GM23338 (cell line): ENCODE data around the gene ORM1.

ENCODE experiments used
- EZH2 ChIP-seq: fragments of 200-600 bp; sonication (generic); IDR thresholded peaks from one replicate; pipeline ENCODE4 v1.8.0; 2017; ENCODE audit warnings: antibody characterized with exemption, mild to moderate bottlenecking, low read depth; ENCODE audit not compliant: unreplicated experiment
- EZH2phosphoT487 ChIP-seq: fragments of 200-600 bp; sonication (generic); IDR thresholded peaks from one replicate; pipeline ENCODE4 v1.8.1; 2018; ENCODE audit warnings: antibody characterized with exemption; ENCODE audit not compliant: unreplicated experiment
- JUNB ChIP-seq: IDR thresholded peaks from one replicate; pipeline ENCODE4 v1.6.1; 2016; ENCODE audit warnings: antibody characterized with exemption; ENCODE audit not compliant: unreplicated experiment
- POLR2AphosphoS5 ChIP-seq: IDR thresholded peaks from 2 replicates; pipeline ENCODE4 v1.6.1; 2016; ENCODE audit warnings: antibody characterized with exemption, low read depth
- REST ChIP-seq: IDR thresholded peaks from one replicate; pipeline ENCODE4 v1.6.1; 2018; ENCODE audit warnings: antibody characterized with exemption; ENCODE audit not compliant: unreplicated experiment
- TF ChIP-seq, protein P1 (sequence below), 2 experiments: fragments of 200-600 bp in 1 of 2; sonication (generic) in 1 of 2; conservative IDR thresholded peaks; 2 replicates each; pipeline versions ENCODE4 v1.5.1 to v1.6.1; 2016 to 2017; ENCODE audit warnings: antibody characterized with exemption in 2 of 2, low read depth in 2 of 2, mild to moderate bottlenecking in 2 of 2, moderate library complexity in 1 of 2

DNA sequence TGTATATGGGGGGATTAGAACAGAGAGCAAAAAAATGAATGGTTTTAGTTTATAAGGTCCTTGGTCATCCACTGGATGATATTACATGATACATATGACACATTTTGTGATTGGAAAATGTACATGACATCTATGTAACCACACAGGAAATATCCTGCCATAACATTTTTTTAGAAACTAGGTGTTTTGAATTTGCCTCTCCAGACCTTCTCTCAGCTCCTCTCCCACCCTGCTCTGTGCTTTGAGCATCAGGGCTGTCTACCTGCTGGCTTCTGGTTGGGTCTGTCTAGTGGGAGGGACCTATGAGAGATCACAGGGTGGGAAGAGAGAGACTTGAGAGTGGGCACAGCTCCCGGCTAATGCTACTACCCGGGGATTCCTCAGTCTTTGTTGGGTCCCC, 40.5 kb downstream of the ORM1 start:
- TF ChIP-seq, protein P1, sequence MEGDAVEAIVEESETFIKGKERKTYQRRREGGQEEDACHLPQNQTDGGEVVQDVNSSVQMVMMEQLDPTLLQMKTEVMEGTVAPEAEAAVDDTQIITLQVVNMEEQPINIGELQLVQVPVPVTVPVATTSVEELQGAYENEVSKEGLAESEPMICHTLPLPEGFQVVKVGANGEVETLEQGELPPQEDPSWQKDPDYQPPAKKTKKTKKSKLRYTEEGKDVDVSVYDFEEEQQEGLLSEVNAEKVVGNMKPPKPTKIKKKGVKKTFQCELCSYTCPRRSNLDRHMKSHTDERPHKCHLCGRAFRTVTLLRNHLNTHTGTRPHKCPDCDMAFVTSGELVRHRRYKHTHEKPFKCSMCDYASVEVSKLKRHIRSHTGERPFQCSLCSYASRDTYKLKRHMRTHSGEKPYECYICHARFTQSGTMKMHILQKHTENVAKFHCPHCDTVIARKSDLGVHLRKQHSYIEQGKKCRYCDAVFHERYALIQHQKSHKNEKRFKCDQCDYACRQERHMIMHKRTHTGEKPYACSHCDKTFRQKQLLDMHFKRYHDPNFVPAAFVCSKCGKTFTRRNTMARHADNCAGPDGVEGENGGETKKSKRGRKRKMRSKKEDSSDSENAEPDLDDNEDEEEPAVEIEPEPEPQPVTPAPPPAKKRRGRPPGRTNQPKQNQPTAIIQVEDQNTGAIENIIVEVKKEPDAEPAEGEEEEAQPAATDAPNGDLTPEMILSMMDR (conservative IDR thresholded peaks at IDR 0.05; ENCODE audit: low read depth in 2 of 2) = no peak
- TF ChIP-seq EZH2phosphoT487 (no peak), EZH2 (no peak), REST (no peak), POLR2AphosphoS5 (no peak), JUNB (no peak)
